Limb (tissue), 2 donors: ENCODE measurements around the gene C13orf46.

Source experiments
- DNase-seq, 2 donors: peaks; one replicate each; pipeline ENCODE4 v3.0.0-alpha.2; 2016; ENCODE audit errors: extremely low spot score in 2 of 2

Gene C13orf46

GRCh38 chr13:113956571-113956970 lies 17.3 kb downstream of the C13orf46 start:
- DNase-seq, result no peak

GRCh38 chr13:113955691-113956090 lies 18.2 kb downstream of the C13orf46 start:
- DNase-seq, result no peak

DNA sequence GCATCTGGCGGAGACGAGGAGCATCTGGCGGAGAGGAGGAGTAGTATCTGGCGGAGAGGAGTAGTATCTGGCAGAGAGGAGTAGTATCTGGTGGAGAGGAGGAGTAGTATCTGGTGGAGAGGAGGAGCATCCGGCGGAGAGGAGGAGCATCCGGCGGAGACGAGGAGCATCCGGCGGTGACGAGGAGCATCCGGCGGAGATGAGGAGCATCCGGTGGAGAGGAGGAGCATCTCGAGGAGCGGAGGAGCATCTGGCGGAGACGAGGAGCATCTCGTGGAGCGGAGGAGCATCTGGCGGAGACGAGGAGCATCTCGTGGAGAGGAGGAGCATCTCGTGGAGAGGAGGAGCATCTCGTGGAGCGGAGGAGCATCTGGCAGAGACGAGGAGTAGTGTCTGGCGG lies 18.6 kb downstream of the C13orf46 start:
- DNase-seq, result no peak

DNA sequence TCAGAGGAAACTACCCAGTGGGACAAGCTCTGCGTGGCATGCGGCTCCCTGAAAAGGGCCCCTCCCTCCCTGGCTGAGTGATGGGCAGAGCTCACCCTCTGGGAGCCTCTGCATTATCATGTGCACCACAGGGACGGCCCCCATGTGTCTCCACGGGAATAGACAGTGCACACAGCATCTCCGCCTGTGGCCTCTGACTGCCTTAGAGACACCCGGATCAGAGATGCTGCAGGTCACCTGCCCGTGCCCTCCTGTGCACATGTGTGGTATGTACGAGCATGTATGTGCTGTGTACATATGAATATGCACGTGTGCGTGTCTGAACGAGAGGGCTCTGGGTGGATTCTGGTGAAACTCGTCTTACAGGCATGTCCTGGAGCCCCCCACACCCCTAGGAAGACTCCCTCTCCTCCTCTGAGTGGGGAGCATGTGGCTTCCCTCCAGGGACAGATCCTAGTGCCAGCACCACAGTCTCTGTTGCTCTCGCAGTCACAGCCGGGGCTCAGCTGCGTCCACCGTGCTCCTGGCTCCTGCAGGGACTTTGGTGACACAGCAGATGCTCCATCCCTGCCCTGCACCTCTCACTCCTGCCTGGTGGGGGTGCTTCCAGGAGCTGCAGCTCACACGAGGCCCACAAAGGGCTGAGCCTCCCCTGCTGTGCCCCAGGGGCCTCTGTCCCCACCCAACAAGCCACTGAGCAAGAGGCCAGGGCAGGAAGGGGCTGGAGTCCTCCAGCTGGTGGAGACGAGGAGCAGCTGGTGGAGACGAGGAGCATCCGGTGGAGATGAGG lies 19.6 kb downstream of the C13orf46 start:
- DNase-seq, result no peak

GRCh38 chr13:113953561-113953960 lies 20.3 kb downstream of the C13orf46 start:
- no peak for DNase-seq

DNA sequence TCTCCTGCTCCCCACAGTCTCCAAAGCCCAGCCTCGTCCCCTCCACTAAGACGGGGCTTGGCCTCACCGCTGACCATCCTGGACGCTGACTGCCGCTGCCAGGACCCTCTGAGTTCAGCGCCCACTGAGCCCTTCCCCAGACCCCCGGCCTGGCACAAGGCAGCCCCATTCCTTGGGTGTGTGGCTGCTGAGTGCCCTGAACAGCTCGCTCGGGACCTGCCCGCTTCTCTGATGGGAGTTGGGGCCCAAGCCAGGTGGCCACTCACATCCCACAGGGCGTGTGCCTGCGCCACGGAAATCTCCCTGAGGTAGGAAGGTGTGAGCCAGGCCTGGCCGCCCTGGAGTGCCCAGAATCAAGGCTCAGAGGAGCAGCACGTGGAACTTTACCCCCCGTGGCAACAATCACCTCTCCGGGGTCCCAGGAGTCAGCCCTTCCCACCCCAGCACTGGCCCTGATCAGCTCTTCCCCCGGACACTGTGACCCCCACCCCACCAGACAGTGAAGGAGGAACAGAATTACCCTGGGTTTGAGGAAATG lies 20.8 kb downstream of the C13orf46 start:
- DNase-seq, result no peak

DNA sequence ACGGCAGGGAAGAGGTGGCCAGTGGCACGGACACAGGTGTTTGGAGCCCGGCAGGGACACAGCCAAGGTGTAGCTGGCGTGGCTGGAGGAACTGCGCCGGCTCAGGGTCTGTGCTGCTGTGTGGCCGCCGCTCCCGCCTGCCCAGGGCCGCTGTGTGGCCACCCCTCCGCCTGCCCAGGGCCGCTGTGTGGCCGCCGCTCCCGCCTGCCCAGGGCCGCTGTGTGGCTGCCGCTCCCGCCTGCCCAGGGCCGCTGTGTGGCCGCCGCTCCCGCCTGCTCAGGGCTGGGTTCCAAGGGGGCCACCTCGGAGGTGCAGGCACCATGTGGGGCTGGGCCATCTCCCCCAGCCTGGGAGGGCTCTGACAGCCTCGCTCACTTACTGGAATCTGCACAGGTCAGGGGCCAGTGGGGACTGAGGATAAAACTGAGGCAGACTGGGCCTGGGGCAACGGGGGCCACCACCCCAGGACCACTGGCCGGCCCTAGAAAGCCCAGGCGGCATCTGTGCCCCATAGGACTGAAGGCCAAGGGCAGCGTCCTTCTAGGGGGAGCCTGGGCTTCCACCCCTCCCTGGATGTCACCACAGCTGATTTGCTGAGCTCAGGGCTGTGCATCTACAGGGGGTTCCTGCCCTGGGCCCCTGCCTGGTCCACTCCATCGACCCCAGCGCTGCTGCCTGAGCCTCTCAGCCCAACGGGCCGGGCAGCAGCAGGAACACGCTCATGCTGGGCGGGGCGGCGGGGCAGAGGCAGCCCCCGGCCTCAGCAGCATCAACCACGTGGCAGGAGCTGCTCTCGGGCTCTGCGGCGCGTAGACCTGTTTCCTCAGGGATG lies 21.5 kb downstream of the C13orf46 start:
- no peak for DNase-seq

GRCh38 chr13:113951246-113951999 lies 22.5 kb downstream of the C13orf46 start:
- DNase-seq, result peak; percentile 57 to 77

GRCh38 chr13:113950451-113951245 lies 23.2 kb downstream of the C13orf46 start:
- no peak for DNase-seq

DNA sequence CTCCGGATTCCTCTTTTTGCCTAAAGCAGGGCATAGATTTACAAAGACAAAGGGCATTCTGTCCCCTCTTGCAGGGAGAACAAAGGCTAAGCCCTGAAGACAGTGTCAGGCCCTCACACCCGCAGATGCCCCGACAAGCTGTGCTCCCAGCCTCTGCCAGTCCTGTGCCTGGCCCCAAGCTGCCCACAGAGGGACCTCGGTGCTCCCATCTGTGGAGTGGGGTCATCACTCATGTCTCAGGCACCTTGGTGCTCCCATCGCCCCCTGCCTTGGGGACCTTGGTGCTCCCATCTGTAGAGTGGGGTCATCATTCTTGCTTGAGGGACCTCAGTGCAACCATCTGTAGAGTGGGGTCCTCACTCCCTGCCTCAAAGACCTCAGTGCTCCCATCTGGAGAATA lies 24.3 kb downstream of the C13orf46 start:
- DNase-seq, result no peak

DNA sequence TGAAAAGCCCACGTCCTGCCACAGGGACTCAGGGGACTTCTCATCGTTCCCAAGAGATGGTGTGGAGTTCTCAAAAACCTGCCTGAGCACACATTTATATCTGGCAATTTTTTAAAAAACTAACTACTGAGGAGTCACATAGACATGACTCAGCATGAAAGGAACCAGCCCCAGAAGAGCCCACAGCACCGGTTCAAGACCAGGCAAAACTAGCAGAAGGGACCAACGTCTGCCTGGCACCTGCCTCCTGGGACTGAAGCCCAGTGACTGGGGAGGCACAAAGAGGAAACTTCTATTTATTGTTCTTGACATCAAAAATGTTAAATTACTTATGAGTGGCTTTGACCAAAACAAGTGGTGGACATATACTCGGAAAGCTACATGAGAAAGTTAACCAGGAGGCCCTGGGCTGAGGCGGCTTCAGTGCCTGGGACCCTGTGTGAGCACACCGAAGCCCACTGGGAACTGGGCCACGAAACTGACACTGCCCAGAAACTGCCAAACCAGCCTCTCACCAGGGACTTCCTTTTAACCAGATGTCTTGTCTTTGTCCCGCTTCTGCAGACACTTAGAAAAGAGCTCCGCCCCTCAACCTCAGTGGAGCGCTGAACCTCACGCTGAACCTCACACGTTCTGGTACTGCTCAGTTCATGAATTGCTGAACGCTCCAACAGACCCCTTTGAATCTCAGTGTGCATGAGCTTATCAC lies 25.7 kb downstream of the C13orf46 start:
- no peak for DNase-seq

GRCh38 chr13:113947311-113948033 lies 26.4 kb downstream of the C13orf46 start:
- peak in 1 of 2 donors; percentile 36 for DNase-seq

DNA sequence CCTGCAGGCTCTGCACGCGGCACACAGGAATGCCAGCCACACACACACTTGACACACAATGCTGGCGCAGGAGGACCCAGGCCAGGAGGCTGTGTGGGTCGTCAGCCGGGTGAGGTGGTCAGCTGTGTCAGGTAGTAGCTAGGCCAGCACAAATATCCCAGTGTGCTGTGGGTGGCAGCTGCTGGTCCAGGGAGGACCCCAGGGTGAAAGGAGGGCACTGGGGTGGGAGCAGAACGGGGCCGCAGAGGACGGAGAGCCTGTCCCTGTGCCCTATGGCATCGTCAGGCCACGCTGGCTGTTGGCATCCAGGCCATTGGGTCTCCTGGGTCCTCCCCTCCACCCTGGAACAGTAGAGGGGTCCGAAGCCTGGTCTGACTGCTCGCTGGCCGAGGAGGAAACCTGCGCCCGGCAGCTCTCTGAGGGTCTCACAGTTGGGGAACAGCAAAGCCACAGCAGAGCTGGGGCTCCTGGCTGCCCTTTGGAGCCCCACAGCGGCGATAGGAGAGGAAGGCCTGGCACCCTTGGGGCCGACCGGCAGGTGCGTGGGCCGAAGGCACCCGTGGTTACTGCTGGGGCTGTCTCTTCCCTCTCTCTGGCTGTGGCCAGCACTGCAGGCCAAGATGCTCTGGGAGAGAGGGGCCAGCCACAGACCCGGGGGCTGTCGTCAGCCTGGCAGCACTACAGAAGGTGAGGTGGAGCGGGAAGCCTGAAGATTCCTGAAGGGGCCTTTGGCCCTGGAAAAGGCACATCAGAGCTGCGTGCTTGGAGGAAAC lies 27.3 kb downstream of the C13orf46 start:
- DNase-seq, result no peak

- no peak for DNase-seq
Measured at GRCh38 chr13:113945857-113946408, 27.9 kb downstream of the C13orf46 start.

GRCh38 chr13:113943821-113944565 lies 29.9 kb downstream of the C13orf46 start:
- no peak for DNase-seq

DNA sequence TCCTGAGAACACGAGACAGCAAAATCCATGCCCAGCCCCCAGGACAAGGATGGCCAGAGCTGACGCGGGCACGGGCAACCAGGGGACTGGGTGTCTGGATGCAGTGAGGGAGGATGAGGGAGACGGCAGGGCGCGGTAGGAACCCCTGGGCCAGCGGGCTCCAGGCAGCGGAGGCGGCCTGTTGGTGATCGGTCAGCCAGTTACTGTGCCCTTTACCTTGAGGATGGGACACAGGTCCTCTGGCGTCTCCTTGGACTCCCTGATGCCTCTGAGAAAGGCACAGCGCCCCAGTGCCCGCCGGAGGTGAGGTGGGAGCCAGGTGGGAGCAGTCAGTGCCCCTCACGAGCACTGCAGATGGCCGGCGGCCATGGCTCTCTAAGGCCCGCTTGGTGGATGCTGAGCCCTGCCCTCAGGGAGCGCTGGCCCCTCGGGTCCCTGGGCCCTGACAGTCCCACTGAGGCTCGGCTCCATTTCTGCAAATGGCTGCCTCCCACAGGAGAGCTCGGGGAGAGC lies 31.2 kb downstream of the C13orf46 start:
- no peak for DNase-seq

GRCh38 chr13:113941571-113942191 lies 32.2 kb downstream of the C13orf46 start:
- no peak for DNase-seq
